ENCODE data around the gene LUZP1. TPM values are rescaled to one million over a fixed set of nuclear protein-coding genes. Genes with fewer than 3 reads are reported as not detected.

The LUZP1 gene
- polyA plus RNA-seq, 1 of the 3 experiments (the other 2 are of a cell fraction) = 8.9 TPM

GRCh38 chr1:23150742-23151141, 17.9 kb downstream of the LUZP1 start:
- H3K36me3 ChIP-seq (replicated peaks in 1 of 2; ENCODE audit: control insufficient read depth in 1 of 2, insufficient read depth in 2 of 2, low read length in 1 of 2) = peaks cover 0 to 6% of the 10 kb centered on the region in 2 experiments
- H3K4me3 ChIP-seq (ENCODE audit: low read depth in 2 of 2, low read length in 1 of 2) = no peak overlapping the region
- CTCF ChIA-PET = interaction anchor here (3.0 kb wide), 1 partner anchor 34 kb away, joined by 12 read pairs; no protein-coding TSS in a partner anchor
- peaks cover 100% of the 10 kb centered on the region for H3K79me2 ChIP-seq (ENCODE audit: insufficient read depth)
- no peaks in the 10 kb centered on the region for H3K27me3 ChIP-seq (ENCODE audit: insufficient read depth)
- H2AFZ ChIP-seq (ENCODE audit: low read depth) = no peak overlapping the region
- 96% methylated on average over 5 of the region's 5 CpGs for WGBS (ENCODE audit: low lambda C conversion rate)
- no peaks in the 10 kb centered on the region for H3K9me3 ChIP-seq
- TF ChIP-seq MXI1 (IDR thresholded peaks at IDR 0.05; ENCODE audit: low read depth, low read length) = no peak
- no peak for TF ChIP-seq MEF2A (IDR thresholded peaks at IDR 0.05; ENCODE audit: borderline replicate concordance, low read depth)
- no peak for TF ChIP-seq CTCF (IDR thresholded peaks at IDR 0.05)
- no peak for TF ChIP-seq CHD2 (IDR thresholded peaks at IDR 0.05; ENCODE audit: low read length, partially characterized antibody)
- TF ChIP-seq USF1 (IDR thresholded peaks at IDR 0.05; ENCODE audit: borderline replicate concordance, low read depth) = no peak
- H3K27ac ChIP-seq (ENCODE audit: low read depth in 2 of 2, low read length in 1 of 2) = no peak overlapping the region
- H3K4me2 ChIP-seq = no peak overlapping the region
- no peak for DNase-seq
- POLR2A ChIA-PET = no interaction called here
- H4K20me1 ChIP-seq (ENCODE audit: insufficient read depth) = peaks cover 92% of the 10 kb centered on the region
- H3F3A ChIP-seq (replicated peaks; ENCODE audit: insufficient read depth) = peaks cover 28% of the 10 kb centered on the region
- H3K9me2 ChIP-seq = no peaks in the 10 kb centered on the region
- no peak overlapping the region for H3K9ac ChIP-seq
- H3K4me1 ChIP-seq (ENCODE audit: control insufficient read depth in 1 of 2, insufficient read depth in 2 of 2, low read depth in 1 of 2, low read length in 1 of 2) = peaks cover 4 to 14% of the 10 kb centered on the region in 2 experiments; a peak in 2 of 4 replicates

GRCh38 chr1:23150125-23150524, 18.5 kb downstream of the LUZP1 start:
- ChIA-PET CTCF (interaction anchor here (3.0 kb wide), 1 partner anchor 34 kb away, joined by 12 read pairs; no protein-coding TSS in a partner anchor), POLR2A (no interaction called here)
- Histone ChIP-seq H3K4me1 (ENCODE audit: control insufficient read depth in 1 of 2, insufficient read depth in 2 of 2, low read depth in 1 of 2, low read length in 1 of 2) (peaks cover 4 to 14% of the 10 kb centered on the region in 2 experiments; a peak in 2 of 4 replicates), H3K9ac (no peak overlapping the region), H3K9me2 (no peaks in the 10 kb centered on the region), H4K20me1 (ENCODE audit: insufficient read depth) (peaks cover 92% of the 10 kb centered on the region), H3K27ac (ENCODE audit: low read depth in 2 of 2, low read length in 1 of 2) (no peak overlapping the region), H3K27me3 (ENCODE audit: insufficient read depth) (no peaks in the 10 kb centered on the region), H3K36me3 (replicated peaks in 1 of 2; ENCODE audit: control insufficient read depth in 1 of 2, insufficient read depth in 2 of 2, low read length in 1 of 2) (peaks cover 0 to 6% of the 10 kb centered on the region in 2 experiments), H3K4me2 (no peak overlapping the region), H3K9me3 (no peaks in the 10 kb centered on the region), H3K4me3 (ENCODE audit: low read depth in 2 of 2, low read length in 1 of 2) (no peak overlapping the region), H2AFZ (ENCODE audit: low read depth) (no peak overlapping the region), H3F3A (replicated peaks; ENCODE audit: insufficient read depth) (peaks cover 28% of the 10 kb centered on the region), H3K79me2 (ENCODE audit: insufficient read depth) (peaks cover 100% of the 10 kb centered on the region)
- no peak for DNase-seq
- TF ChIP-seq EZH2phosphoT487 (IDR thresholded peaks at IDR 0.05; ENCODE audit: borderline replicate concordance, low read depth) = no peak
- WGBS (ENCODE audit: low lambda C conversion rate) = 93% methylated on average over 2 of the region's 2 CpGs

GRCh38 chr1:23149114-23149513, 19.5 kb downstream of the LUZP1 start:
- Histone ChIP-seq H3K9me3 (no peaks in the 10 kb centered on the region), H3K4me2 (peak overlapping the region; percentile 45; the same call in 1 of the 2 replicates), H3K27me3 (ENCODE audit: insufficient read depth) (no peaks in the 10 kb centered on the region), H3K9me2 (no peaks in the 10 kb centered on the region), H3K4me3 (ENCODE audit: low read depth in 2 of 2, low read length in 1 of 2) (no peak overlapping the region), H3K4me1 (ENCODE audit: control insufficient read depth in 1 of 2, insufficient read depth in 2 of 2, low read depth in 1 of 2, low read length in 1 of 2) (peaks cover 4 to 14% of the 10 kb centered on the region in 2 experiments; a peak in 2 of 4 replicates), H4K20me1 (ENCODE audit: insufficient read depth) (peaks cover 93% of the 10 kb centered on the region), H3K36me3 (replicated peaks in 1 of 2; ENCODE audit: control insufficient read depth in 1 of 2, insufficient read depth in 2 of 2, low read length in 1 of 2) (peaks cover 0 to 6% of the 10 kb centered on the region in 2 experiments), H3F3A (replicated peaks; ENCODE audit: insufficient read depth) (peaks cover 28% of the 10 kb centered on the region), H3K9ac (no peak overlapping the region), H2AFZ (ENCODE audit: low read depth) (no peak overlapping the region), H3K27ac (ENCODE audit: low read depth in 2 of 2, low read length in 1 of 2) (peak overlapping the region in 1 of 2 experiments; percentile 30; a peak in 2 of 4 replicates), H3K79me2 (ENCODE audit: insufficient read depth) (peaks cover 100% of the 10 kb centered on the region)
- ChIA-PET CTCF (no interaction called here), POLR2A (no interaction called here)
- peak; percentile 43; the same call in 1 of the 2 replicates for TF ChIP-seq POLR2AphosphoS5 (IDR thresholded peaks at IDR 0.05; ENCODE audit: low read depth, low read length)
- TF ChIP-seq TCF12 (IDR thresholded peaks at IDR 0.05) = peak; percentile 89
- TF ChIP-seq IRF3 (IDR thresholded peaks at IDR 0.05; ENCODE audit: low read depth, low read length) = no peak
- TF ChIP-seq PBX3 (IDR thresholded peaks at IDR 0.05) = peak; percentile 68
- no peak for TF ChIP-seq USF1 (IDR thresholded peaks at IDR 0.05; ENCODE audit: borderline replicate concordance, low read depth)
- peak; percentile 23 for DNase-seq
- WGBS (ENCODE audit: low lambda C conversion rate) = 32% methylated on average over 1 of the region's 1 CpG
